HG02970 (cell line): ENCODE measurements around the gene ZNF862.
"Not testable (repeated sequence)": the region's sequence is repeated elsewhere in the genome, so short reads cannot be mapped to it uniquely, and the experiment has no call there.

Experiments
- ATAC-seq: cut with Tn5 transposase; IDR thresholded peaks from one replicate; pipeline ENCODE4 v1.9.1; 2021; ENCODE audit warnings: mild to moderate bottlenecking, moderate library complexity, moderate number of reproducible peaks; ENCODE audit not compliant: unreplicated experiment, low FRiP score

Gene ZNF862

GRCh38 chr7:149912126-149912525 is 74.0 kb downstream of the ZNF862 start:
- not testable (repeated sequence) for ATAC-seq
